HepG2 (cell line): ENCODE measurements around the gene ARID3C. TPM values are rescaled to one million over a fixed set of nuclear protein-coding genes. Genes with fewer than 3 reads are reported as not detected.

Experiments
- FOXO4 ChIP-seq: sonication (generic); formaldehyde crosslinking; conservative IDR thresholded peaks from 2 replicates; pipeline ENCODE4 v1.8.1; 2023; ENCODE audit warnings: missing genetic modification reagents
- HCFC1 ChIP-seq: fragments of 150-350 bp; IDR thresholded peaks from 2 replicates; pipeline ENCODE4 v1.6.1; 2014; ENCODE audit warnings: low read depth, low read length
- HNF4A ChIP-seq: sonication (generic); formaldehyde crosslinking; IDR thresholded peaks from 2 replicates; pipeline ENCODE4 v1.4.0; 2020; ENCODE audit warnings: missing genetic modification reagents
- HOXA3 ChIP-seq: sonication (generic); formaldehyde crosslinking; IDR thresholded peaks from 2 replicates; pipeline ENCODE4 v1.5.0; 2020; ENCODE audit warnings: missing genetic modification reagents
- KAT7 ChIP-seq: IDR thresholded peaks from 2 replicates; pipeline ENCODE4 v1.6.1; 2018; ENCODE audit warnings: borderline replicate concordance, missing compliant biosample characterization
- MED1 ChIP-seq: sonication (generic); formaldehyde crosslinking; IDR thresholded peaks from 2 replicates; pipeline ENCODE4 v1.4.0; 2020; ENCODE audit warnings: missing genetic modification reagents
- NFKB2 ChIP-seq: sonication (generic); formaldehyde crosslinking; IDR thresholded peaks from 2 replicates; pipeline ENCODE4 v1.4.0; 2020; ENCODE audit warnings: missing genetic modification reagents, borderline replicate concordance
- NR3C1 ChIP-seq: sonication (generic); formaldehyde crosslinking; IDR thresholded peaks from 2 replicates; pipeline ENCODE4 v1.4.0; 2020; ENCODE audit warnings: missing genetic modification reagents
- PHF5A ChIP-seq: IDR thresholded peaks from one replicate; pipeline ENCODE4 v1.6.1; 2018; ENCODE audit warnings: low read depth, missing genetic modification reagents; ENCODE audit not compliant: unreplicated experiment
- REXO4 ChIP-seq: sonication (generic); formaldehyde crosslinking; IDR thresholded peaks from 2 replicates; pipeline ENCODE4 v1.8.0; 2022; ENCODE audit warnings: missing genetic modification reagents, mild to moderate bottlenecking, borderline replicate concordance
- RNF219 ChIP-seq: sonication (generic); formaldehyde crosslinking; IDR thresholded peaks from 2 replicates; pipeline ENCODE4 v1.5.0; 2020; ENCODE audit warnings: mild to moderate bottlenecking, missing genetic modification reagents
- SMAD1 ChIP-seq: sonication (generic); formaldehyde crosslinking; IDR thresholded peaks from 2 replicates; pipeline ENCODE4 v1.4.0; 2020; ENCODE audit warnings: missing genetic modification reagents, low read depth, mild to moderate bottlenecking, borderline replicate concordance
- SNAPC2 ChIP-seq: sonication (generic); formaldehyde crosslinking; IDR thresholded peaks from 2 replicates; pipeline ENCODE4 v1.8.1; 2022; ENCODE audit warnings: mild to moderate bottlenecking, missing genetic modification reagents
- SOX5 ChIP-seq: IDR thresholded peaks from 2 replicates; pipeline ENCODE4 v1.6.1; 2016; ENCODE audit warnings: borderline replicate concordance
- SRSF9 ChIP-seq: fragments of 200-400 bp; formaldehyde crosslinking; IDR thresholded peaks from 2 replicates; pipeline ENCODE4 v1.6.1; 2018; ENCODE audit warnings: borderline replicate concordance, mild to moderate bottlenecking, low read depth, low read length; ENCODE audit not compliant: insufficient read depth, poor library complexity, severe bottlenecking
- SRY ChIP-seq: sonication (generic); formaldehyde crosslinking; IDR thresholded peaks from 2 replicates; pipeline ENCODE4 v1.8.0; 2022; ENCODE audit warnings: mild to moderate bottlenecking, missing genetic modification reagents
- TFDP1 ChIP-seq: IDR thresholded peaks from 2 replicates; pipeline ENCODE4 v1.6.1; 2016; ENCODE audit warnings: missing compliant biosample characterization, missing genetic modification reagents, borderline replicate concordance
- THAP8 ChIP-seq: sonication (generic); formaldehyde crosslinking; IDR thresholded peaks from 2 replicates; pipeline ENCODE4 v1.5.1; 2020; ENCODE audit warnings: missing genetic modification reagents, mild to moderate bottlenecking, borderline replicate concordance
- ZFP36 ChIP-seq: fragments of 150-350 bp; IDR thresholded peaks from 2 replicates; pipeline ENCODE4 v1.6.1; 2018; ENCODE audit warnings: borderline replicate concordance, low read length, low read depth; ENCODE audit not compliant: partially characterized antibody
- ZNF17 ChIP-seq: sonication (generic); formaldehyde crosslinking; IDR thresholded peaks from 2 replicates; pipeline ENCODE4 v1.5.0; 2020; ENCODE audit warnings: mild to moderate bottlenecking, missing genetic modification reagents
- ZNF275 ChIP-seq: sonication (generic); formaldehyde crosslinking; IDR thresholded peaks from 2 replicates; pipeline ENCODE4 v1.8.0; 2022; ENCODE audit warnings: missing genetic modification reagents, mild to moderate bottlenecking, inconsistent platforms, borderline replicate concordance
- ZNF773 ChIP-seq: sonication (generic); formaldehyde crosslinking; IDR thresholded peaks from 2 replicates; pipeline ENCODE4 v1.4.0; 2020; ENCODE audit warnings: missing genetic modification reagents, borderline replicate concordance
- polyA plus RNA-seq, 8 experiments: library from polyadenylated mRNA; depleted of rRNA in 3 of 8; stranded (reverse) in 7 of 8; unstranded in 1 of 8; fragments of >200 nt; fragmentation: Illumina TruSeq in 4 of 8; extraction: Trizol in 4 of 8; gene quantifications; 2 replicates each; pipeline versions ENCODE4 v1.2.1 to v1.2.3, GENCODE V29; 2011 to 2016; ENCODE audit warnings: low read depth in 4 of 8, missing spikeins in 1 of 8, mixed read lengths in 1 of 8; ENCODE audit not compliant: insufficient read depth in 1 of 8
- total RNA-seq, 5 experiments: library from RNA; depleted of rRNA; stranded (reverse); fragments of >200 nt; fragmentation: Illumina TruSeq; extraction: Trizol; gene quantifications; 2 replicates each; pipeline ENCODE4 v1.2.3, GENCODE V29; 2016; ENCODE audit warnings: low read depth in 1 of 5

Gene ARID3C
- total and polyA plus RNA-seq, 2 of the 13 experiments (the other 11 are each of a cell fraction or from before 2014, with no cell fraction given): not detected

GRCh38 chr9:34646211-34647083 is 17.6 kb upstream of the ARID3C start, which contains the start of gene GALT (continued):
- TF ChIP-seq TFDP1 (CRISPR knock-in tag) (peak; percentile 40; the same call in 1 of the 2 replicates), HCFC1 (no peak), SRY (0 out of 2 replicates have a peak, but pooled peaks have one; percentile 78), HOXA3 (CRISPR knock-in tag) (peak; percentile 59), PHF5A (CRISPR knock-in tag) (no peak), RNF219 (no peak), KAT7 (CRISPR knock-in tag) (peak; percentile 41; the same call in 1 of the 2 replicates), SNAPC2 (CRISPR knock-in tag) (no peak), NFKB2 (no peak; the same call in 1 of the 2 replicates), ZNF773 (no peak), SOX5 (CRISPR knock-in tag) (peak; percentile 13; the same call in 1 of the 2 replicates), HNF4A (CRISPR knock-in tag) (peak; percentile 61), ZNF17 (CRISPR knock-in tag) (no peak), FOXO4 (CRISPR knock-in tag) (no peak), NR3C1 (CRISPR knock-in tag) (no peak), THAP8 (CRISPR knock-in tag) (no peak; the same call in 1 of the 2 replicates), ZNF275 (CRISPR knock-in tag) (peak; percentile 58; the same call in 1 of the 2 replicates), SRSF9 (no peak), REXO4 (no peak), MED1 (CRISPR knock-in tag) (peak; percentile 16), SMAD1 (CRISPR knock-in tag) (peak; percentile 54; the same call in 1 of the 2 replicates), ZFP36 (no peak)
